ENCODE measurements around the gene RLN3. TPM values are rescaled to one million over a fixed set of nuclear protein-coding genes. Genes with fewer than 3 reads are reported as not detected.

The RLN3 gene
- total RNA-seq, 1 donor from 2014 or later = not detected

GRCh38 chr19:13984186-13984585 lies 43.8 kb upstream of the RLN3 start:
- Mint-ChIP-seq H3K27ac (ENCODE audit: unreplicated experiment) (no peak overlapping the region), H3K27me3 (ENCODE audit: low read depth) (no peaks in the 10 kb centered on the region), H3K4me3 (no peak overlapping the region), H3K4me1 (peaks cover 6% of the 10 kb centered on the region), H3K36me3 (ENCODE audit: low read depth) (no peaks in the 10 kb centered on the region), H3K9me3 (no peaks in the 10 kb centered on the region)
- TF ChIP-seq CTCF (conservative IDR thresholded peaks at IDR 0.05) = no peak
- DNase-seq (ENCODE audit: low read depth, low spot score) = no peak

GRCh38 chr19:13984875-13985741 lies 42.8 kb upstream of the RLN3 start:
- TF ChIP-seq CTCF (conservative IDR thresholded peaks at IDR 0.05) = no peak
- Mint-ChIP-seq H3K36me3 (ENCODE audit: low read depth) (peaks cover 4% of the 10 kb centered on the region), H3K27me3 (ENCODE audit: low read depth) (no peaks in the 10 kb centered on the region), H3K9me3 (no peaks in the 10 kb centered on the region), H3K4me3 (no peak overlapping the region), H3K4me1 (no peaks in the 10 kb centered on the region), H3K27ac (ENCODE audit: unreplicated experiment) (peak overlapping the region; percentile 75)
- no peak for DNase-seq (ENCODE audit: low read depth, low spot score)

GRCh38 chr19:13985771-13986347 lies 42.1 kb upstream of the RLN3 start:
- Mint-ChIP-seq H3K9me3 (no peaks in the 10 kb centered on the region), H3K36me3 (ENCODE audit: low read depth) (peaks cover 5% of the 10 kb centered on the region), H3K4me1 (no peaks in the 10 kb centered on the region), H3K4me3 (no peak overlapping the region), H3K27me3 (ENCODE audit: low read depth) (no peaks in the 10 kb centered on the region), H3K27ac (ENCODE audit: unreplicated experiment) (no peak overlapping the region)
- no peak for DNase-seq (ENCODE audit: low read depth, low spot score)
- TF ChIP-seq CTCF (conservative IDR thresholded peaks at IDR 0.05) = no peak

- no peaks in the 10 kb centered on the region for H3K9me3 Mint-ChIP-seq
- H3K27me3 Mint-ChIP-seq (ENCODE audit: low read depth) = no peaks in the 10 kb centered on the region
- no peak for TF ChIP-seq CTCF (conservative IDR thresholded peaks at IDR 0.05)
- peaks cover 7% of the 10 kb centered on the region for H3K36me3 Mint-ChIP-seq (ENCODE audit: low read depth)
- no peaks in the 10 kb centered on the region for H3K4me1 Mint-ChIP-seq
- no peak overlapping the region for H3K4me3 Mint-ChIP-seq
- DNase-seq (ENCODE audit: low read depth, low spot score) = peak; percentile 49
- H3K27ac Mint-ChIP-seq (ENCODE audit: unreplicated experiment) = no peak overlapping the region
These were observed 41.5 kb upstream of the RLN3 start for GRCh38 chr19:13986348-13986904.

- Mint-ChIP-seq H3K27me3 (ENCODE audit: low read depth) (no peaks in the 10 kb centered on the region), H3K27ac (ENCODE audit: unreplicated experiment) (peak overlapping the region; percentile 50), H3K4me1 (no peaks in the 10 kb centered on the region), H3K9me3 (no peaks in the 10 kb centered on the region), H3K36me3 (ENCODE audit: low read depth) (peaks cover 7% of the 10 kb centered on the region), H3K4me3 (no peak overlapping the region)
- no peak for DNase-seq (ENCODE audit: low read depth, low spot score)
- TF ChIP-seq CTCF (conservative IDR thresholded peaks at IDR 0.05) = no peak
These were observed 40.7 kb upstream of the RLN3 start for GRCh38 chr19:13987101-13987890.

Data from neural crest cell (in vitro differentiated cells).